Hematopoietic multipotent progenitor cell treated with erythropoietin and hydrocortisone succinate and interleukin-3 and kit ligand, for 15 days (in vitro differentiated cells): ENCODE results near the gene TUSC2.

ENCODE experiments used
- DNase-seq: peaks from one replicate; pipeline ENCODE4 v3.0.0-alpha.2; 2015; ENCODE audit warnings: low spot score

Gene TUSC2

DNA sequence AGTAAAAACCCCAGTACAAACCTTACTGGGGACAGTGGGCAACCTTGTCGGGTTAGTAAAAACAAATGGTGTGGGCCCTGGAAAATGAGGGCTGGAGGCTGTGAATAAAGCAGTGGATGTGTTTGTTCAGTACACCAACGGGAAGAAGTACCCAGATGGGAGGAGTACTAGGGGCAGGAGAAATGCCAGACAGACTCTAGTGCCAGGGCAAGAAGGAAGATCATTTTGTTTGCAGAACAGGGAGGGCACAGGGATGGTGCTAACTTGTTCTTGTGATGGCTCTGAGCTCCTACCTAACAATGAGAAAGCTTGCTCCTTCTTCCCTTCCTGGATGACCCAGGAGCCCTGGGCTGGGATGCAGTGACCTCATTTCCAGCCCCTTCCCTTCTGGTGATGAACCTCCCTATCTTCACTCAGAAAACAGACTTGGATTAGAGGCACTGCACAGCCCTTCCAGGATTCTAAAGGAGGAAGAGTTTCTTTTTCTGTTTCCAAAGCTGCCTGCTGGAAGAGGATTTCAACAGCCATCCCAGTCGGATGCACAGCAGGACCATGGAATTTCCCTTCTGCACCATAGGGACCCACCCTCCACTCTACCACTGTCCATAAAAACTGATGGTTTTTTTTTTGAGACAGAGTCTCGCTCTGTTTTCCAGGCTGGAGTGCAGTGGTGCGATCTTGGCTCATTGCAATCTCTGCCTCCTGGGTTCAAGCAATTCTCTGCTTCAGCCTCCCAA lies 6.5 kb upstream of the TUSC2 start:
- DNase-seq, result no peak

DNA sequence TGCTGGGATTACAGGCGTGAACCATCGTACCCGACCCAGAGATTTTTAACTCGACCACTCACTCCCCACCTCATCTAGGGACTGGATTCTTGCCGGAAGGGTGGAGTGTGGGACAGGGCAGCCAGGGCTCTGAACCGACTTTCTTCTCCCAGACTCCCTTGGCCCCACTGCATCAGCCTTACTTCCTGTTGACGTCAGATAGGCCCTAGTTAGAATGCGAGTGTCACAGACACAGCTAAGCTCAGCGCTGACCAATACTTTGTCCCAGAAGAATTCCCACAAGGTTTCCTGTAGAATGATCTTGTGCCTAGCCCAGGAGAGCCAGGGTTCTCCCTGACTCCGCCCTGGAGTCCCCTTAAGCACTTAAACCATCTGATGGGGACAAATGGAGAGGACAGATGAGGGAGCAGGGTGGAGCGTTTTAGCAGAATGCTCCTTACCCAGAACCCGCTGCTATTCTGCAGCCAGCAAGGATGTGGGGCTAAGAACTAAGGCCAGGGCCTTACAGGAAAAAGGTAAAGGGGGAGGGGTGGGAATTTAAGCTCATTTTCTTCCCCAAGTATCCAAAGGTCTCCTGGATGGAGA lies 5.8 kb upstream of the TUSC2 start:
- no peak for DNase-seq

DNA sequence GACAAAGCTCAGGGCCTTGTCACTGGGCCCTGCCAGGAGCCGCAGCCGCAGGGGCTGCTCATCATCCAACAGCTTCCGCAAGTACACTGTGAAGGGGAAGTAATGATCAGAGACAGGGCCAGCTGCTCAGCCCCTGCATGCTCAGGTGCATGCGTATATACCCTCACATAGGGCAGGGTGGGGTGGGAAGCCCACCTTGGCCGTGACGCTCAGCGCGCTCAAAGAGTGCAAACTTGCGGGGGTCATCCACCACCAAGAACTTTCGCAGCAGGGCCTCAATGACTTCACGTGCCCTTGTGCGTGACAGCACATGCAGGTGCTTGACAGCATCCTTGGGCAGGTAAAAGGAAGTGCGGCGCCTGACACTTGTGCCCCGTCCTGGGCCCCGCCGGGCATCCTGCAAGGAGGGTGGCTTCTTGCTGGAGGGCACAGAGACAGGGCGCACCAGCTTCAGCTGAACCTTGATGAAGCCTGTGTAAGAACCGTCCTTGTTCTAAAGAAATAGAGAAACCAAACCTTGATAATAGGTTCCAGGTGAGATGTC lies 3.4 kb upstream of the TUSC2 start:
- DNase-seq, result no peak

DNA sequence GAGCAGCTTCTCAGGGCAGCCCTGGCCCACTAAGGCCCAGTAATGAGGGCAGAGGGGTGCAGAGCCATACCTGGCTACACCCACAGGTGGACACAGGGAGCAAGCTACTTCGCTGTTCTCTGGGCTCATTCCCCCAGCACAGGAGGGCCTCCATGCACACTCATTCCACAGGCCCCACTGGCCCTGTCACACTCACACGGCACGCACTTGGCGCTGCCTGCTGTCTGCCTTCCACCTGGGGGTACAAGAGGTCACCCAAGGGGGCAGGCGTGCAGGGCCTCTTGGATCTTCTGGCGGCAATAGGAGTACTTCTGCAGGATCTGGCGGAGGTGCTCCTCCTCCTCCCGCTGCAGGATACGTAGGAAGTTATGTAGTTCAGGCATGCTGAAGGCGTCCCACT lies 2.3 kb upstream of the TUSC2 start:
- no peak for DNase-seq

DNA sequence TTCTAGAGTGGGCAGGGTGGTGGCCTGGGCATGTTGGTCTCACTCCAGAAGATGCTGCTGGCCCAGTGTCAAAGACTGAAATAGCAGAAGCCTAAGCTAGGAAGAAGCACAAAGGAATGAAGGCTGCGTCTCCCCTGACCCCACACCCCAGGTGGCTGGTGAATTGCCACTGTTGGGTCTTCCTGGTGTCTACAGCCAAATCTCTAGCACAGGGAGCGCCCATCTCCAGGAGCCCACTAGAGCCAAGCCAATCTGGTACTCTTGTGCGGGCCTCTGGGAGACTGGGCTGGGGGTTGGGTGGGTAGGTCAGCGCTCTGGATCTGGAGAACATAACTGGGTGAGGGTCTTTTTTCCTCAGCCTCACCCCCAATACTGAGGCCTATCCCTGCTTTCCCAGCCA lies 894 bp downstream of the TUSC2 start:
- DNase-seq, result no peak

DNA sequence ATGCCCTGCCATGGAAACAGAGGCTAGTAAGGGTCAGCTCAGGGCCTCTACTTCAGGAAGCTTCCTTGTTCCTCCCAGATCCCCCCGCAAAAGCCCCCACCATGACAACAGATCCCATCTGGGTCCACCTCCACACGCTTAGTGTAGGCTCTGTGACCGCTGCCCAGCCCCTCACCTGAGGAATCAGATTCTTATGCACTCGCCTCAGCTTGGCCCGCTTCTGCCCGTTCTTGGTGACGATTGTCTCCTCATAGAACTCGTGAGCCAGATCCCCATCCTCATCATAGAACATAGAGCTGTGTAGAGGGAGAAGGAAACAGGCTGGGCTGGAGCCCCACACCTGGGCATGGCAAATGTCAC lies 1.9 kb downstream of the TUSC2 start:
- no peak for DNase-seq

DNA sequence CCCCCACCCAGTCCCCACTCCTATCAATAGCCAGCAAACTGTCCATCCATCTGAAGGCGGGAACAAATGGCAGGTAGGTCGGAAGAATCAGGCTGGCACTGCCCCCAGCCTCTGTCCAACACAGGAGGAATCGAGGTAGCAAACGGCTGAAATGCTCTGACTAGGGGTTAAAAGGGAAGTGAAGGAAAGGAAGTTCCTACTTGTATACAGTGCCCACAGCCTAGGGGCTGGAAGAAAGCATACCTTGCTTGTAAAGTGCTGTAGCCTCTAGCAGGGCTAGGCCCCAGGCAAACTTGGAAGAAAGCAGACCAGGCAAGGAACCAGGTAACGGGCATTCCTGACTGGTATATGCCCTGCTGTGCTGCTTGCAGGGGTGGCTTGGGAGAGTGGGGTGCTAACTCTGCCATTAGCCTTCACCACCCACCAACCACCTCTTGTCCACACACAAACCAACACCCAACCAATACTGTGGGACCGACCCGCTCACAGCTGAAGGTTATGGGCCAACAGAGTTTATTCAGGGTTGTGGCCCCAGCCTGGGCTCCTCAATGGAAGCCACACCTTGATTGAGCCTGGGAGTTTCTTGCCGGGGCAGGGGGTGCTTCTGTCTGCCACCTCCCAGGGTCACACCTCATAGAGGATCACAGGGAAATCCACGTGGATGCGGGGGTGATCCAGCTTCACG lies 2.4 kb downstream of the TUSC2 start:
- DNase-seq, result no peak

DNA sequence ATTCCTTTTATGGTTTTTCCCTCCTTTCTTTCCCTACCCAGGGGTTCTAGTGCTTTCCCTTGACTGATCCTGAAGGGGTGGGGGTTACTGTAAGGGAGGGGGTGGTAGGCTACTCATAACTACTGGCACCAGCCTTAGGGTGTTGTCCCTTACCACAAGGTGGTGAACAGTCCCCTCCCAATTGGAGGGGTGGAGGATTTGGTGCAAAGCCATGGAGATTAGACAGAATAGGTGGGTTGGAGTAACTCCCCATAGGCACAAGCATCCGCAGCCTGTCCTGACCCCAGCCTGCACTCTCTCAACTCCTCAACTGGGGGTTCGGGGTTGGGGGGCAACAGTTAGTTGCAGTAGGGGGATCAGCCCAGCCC lies 2.9 kb downstream of the TUSC2 start:
- peak; percentile 40 for DNase-seq

DNA sequence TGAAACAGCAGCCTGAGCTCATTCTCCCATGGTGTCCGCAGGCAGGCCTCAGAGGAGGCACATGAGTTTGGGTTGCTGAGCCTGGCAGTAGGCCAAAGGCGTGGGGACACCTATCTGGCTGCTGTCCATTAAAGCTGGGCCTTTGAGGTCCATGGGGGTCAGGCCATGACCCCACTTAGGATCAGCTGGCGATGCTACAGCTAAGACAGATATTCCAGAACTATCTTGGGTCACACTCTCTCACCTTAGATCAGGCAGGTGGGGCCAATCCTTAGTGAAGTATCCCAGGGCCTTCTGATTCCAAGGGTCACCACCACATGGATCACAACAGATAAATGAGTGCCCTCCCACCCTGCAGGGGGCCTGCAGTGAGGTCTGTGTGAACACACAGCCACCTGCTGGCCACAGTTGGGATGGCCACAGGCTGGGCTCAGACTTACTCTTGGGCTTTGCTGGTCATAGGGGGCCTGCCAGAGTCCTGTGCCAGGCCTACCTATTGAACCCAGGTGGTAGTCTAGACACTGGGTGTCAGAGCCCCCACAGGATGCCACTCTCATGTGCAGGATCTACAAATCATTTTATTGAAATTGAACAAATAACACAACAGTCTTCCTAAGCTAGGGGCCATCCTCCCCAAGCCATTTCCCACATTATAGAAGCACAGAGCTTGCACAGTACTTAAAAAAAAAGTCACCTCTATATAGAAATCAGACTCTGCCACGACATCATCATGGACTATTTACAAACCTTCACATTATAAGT lies 3.5 kb downstream of the TUSC2 start:
- DNase-seq, result peak; percentile 71

DNA sequence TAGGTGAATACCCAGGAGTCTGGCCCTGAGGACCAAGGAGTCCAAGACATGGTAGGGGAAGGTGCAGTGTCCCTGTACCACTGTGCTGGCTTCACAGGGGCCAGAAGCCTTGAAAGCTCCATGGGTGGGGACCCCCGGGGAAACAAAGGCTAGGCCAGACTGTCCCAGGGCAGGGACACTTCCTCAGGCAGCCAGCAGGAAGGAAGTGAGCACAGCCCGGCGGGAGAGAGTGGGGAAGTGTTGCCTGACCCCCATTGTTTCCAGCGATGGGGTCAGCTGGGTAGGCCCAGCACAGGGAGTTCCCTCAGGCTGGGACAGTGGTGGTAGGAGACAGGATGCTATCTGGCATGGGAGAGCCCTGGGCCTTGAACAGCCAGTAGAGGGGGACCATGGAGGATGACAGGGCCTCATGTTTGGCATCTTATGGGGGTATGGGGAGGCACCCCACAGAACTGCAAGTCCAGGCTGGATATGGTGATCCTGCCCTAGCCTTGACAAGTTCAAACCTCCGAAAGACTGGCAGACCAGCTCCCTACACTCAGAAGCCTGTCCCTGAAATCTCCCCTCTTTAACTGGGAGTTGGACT lies 4.3 kb downstream of the TUSC2 start:
- no peak for DNase-seq

DNA sequence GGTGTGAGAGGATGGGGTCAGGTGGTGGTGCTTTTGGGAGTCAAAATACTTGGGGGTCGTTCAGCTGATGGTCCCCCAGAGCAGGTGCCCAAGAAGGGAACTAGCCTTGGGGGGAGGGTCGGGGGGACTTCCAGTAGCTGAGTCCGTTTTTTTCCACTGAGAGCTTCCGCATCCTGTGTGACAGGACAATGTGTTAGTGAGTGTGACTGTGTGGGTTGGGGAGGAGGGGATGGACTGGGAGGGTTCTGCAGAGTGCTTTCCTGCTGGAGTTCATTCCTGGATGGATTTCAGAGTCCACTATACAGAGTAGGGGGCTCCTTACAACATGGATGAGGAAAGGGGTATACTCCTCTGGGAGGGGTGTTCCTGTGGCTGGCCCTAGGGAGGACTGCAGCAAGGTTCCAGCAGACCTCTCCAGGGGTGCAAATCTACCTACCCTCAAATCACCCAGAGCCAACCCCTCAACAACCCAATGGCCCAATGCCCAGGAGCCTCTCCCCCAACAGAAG lies 4.9 kb downstream of the TUSC2 start:
- no peak for DNase-seq

DNA sequence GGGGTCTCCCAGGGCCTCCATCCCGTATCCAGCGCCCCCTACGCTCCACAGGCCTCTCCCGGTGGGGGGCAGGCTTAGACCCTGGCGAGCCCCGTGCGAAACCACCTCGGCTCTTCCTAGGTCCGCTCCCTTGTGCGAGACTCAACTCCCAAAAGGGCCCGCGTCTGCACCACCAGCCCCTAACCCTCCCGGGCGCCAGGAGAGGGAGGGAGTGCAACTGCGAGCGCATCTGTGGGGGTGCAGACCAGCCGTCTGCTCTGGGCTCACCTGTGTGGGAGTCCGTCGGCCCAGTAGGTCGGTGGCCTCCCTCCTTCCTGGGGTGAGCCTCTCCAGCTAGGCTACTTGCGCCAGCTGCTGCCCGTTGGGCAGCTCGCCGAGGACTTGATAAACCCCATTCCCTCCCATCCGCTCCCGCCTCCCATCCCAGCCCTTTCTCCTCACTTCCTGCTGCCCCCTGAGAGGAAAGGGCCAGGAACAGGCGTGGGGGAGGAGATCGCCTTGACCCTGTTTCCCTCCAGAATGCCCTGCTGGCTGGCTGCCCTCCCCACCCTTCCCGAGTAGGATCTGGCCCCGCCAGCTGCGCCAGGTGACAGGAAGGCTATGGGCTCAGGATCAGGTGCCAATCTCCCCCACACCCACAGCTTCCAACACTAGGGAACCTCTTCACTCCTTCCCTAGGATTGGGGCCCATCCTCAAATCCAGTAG lies 5.5 kb downstream of the TUSC2 start, which contains the start of gene HYAL2:
HYAL2 (minus strand) TSS at position 360 of the 706 bp plus-strand sequence. CDS start 2,256 bp downstream, outside the sequence.
- DNase-seq, result no peak

DNA sequence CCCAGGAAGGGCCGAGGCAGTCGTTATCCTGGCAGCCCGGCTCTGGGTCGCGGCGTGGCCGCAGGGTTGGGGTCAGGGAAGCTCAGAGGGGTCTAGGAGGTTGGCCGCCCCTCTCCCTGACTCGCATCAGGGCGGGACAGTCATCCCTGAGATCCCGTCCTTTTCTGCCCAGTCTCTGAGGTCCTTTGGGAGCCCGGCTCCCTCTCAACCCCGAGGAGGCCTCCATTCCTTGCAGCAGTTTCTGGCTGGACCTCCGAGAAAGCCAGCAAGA lies 6.0 kb downstream of the TUSC2 start:
- DNase-seq, result no peak

DNA sequence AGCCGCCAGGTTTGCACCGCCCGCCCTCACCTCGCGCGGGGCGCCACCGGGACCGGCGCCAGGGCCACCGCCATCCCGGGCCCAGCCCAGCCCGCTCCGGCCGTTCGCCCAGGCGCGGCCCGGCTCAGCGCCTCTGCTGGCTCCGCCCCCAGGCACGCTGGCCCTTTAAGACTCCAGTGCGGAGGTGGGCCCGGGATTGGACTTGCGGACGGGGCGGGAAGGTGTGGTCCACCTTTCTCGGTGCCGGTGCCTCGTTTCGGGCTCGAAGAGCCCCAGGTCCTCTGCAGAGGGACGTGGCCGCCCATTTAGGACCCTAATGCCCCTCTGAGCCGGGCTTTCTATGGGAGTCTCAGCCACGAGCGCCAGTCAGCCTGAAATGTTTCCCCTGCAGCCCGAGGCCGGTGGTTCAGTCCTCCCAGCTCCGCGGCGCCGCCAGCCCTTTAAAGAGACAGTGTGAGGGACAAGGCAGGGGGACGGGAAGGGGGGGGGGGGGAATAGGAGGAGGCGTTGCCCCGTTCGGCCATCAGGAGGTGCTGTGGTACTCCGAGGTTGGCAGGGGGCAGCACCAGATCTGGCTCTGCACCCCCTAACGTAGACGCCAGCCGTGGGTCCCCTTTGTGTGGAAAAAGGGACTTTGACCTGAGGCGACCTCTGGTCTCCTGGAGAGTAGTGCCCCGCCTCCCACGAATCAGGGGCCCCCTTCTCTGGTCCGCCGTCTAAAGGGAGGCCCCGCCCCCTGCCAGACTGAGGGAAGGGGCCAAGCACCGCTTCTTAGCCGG lies 6.5 kb downstream of the TUSC2 start:
- DNase-seq, result peak; percentile 87

DNA sequence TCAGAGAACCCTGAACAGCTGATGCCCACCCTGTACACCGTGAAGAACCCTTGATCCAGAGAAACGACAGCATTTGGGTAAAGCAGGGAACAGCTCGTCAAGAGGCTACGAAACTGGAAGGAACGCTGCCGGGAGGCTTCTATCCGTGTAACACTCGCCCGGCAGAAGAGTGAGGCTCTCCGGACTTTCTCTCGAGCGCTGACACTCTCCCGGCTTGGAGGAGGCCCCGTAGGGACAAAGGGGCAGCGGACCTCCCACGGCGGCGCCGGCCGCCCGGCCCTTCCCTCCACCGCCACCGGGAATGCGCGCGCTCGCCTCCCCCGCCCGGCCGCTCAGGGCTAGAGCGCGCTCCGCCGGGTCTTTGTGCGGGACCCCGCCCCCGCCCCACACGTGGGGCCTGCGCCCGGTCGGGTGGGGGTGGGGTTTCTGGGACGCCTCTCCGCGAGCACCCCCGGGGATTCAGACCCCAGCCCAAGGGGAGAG lies 7.1 kb downstream of the TUSC2 start:
- no peak for DNase-seq

DNA sequence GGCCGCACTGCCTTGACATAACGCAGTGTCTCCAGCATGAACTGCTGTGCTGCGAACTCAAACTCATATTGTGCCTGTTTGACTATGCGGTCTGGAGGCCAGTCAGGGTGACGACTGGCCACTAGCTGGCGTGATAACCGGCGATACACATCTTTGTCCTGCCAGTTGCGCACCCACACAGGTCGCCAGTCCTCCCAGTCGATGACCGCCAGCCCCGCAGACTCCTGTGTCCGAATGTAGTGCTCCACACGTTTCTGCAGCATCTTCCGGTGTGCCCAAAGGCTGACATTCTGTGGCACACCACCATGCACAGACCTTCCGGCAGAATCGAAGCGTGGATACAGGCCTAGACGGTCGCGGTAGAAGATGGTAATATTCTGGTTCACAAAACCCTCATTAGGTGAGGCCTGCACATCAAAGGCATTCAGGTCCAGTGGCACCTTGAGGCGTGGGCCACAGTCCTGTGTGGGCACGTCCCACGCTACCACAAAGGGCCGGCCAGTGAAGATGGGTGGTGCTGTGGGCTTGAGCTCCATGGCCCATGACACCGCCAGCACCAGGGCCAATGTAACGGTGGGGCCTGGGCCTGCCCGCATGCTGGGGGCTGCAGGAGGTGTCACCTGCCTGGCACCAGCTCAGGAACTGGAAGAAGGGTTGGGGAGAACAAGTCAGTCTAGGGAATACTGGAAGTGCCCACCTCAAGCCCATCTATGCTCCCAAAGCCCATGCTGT lies 8.0 kb downstream of the TUSC2 start:
- no peak for DNase-seq

DNA sequence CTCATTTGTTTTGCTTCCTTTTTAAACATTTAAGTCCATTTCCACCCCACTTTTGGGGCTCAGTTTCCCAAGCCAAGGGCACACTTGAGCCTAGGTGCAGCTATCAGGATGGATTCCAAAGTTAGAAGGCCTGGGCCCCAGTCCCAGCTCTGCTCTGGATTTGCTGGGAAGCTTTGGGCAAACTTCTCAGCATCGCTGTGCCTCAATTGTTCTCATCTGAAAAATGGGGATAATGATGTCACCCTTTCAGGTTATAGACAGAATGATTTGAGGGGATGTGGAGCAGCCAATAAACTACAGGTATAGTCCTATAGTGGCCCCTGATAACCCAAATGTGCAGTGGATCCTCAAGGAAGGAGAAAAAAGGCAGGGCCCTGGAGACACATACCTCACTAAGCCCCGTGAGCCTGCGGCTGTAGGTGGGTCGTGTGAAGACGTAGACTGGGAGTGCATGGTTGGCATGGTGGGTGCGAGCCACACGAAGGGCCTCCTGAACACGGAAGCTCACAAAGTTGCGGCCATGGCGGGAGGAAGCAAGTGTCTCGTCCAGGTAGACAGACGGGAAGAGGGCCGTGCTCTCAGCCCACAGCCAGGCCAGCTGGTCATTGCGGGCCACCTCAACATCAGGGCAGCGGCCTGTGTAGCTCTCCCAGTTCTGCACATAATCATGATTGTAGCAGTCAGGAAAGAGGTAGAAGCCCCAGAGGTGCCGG lies 8.7 kb downstream of the TUSC2 start:
- DNase-seq, result no peak

DNA sequence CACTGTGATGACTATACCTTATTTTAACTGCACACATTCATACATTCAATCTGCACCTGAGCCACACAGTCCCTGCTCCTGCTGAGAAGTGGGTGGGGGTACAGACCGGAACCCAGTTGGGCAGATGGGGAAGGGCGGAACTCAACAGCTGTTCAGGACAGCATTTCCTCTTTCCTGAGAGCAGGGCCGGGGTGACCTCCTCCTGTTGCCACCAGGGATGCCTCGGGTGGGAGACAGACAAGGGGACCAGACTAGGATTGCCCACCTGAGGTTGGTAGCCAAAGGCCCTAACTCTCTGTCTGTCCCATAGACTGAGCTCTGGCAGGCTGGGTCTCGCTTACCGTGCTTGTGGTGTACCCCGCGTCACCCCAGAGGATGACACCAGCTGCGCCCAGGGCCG lies 9.4 kb downstream of the TUSC2 start:
- DNase-seq, result no peak

DNA sequence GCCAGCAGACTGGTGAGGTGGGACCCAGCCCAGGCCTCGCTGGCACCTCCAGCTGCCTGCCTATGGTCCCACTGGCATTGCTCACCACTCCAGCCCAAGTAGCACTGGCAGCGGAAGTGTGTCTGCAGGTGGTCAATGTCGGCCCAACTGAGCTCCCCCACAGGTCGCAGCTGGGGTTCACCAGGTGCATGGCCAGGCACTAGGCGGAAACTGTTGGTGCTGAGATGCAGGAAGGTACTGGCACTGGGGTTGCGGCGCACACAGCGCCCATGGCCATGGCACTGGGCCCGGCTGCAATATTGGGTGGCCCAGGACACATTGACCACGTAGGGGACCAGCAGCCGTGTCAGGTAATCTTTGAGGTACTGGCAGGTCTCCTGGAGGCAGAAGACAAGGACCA lies 9.9 kb downstream of the TUSC2 start:
- DNase-seq, result no peak
